NB4 (cell line): ENCODE data around the gene GPSM3.

Source experiments
- CTCF ChIP-seq: IDR thresholded peaks from one replicate; pipeline ENCODE4 v1.5.1; 2012; ENCODE audit warnings: low read depth, low read length
- MYC ChIP-seq: IDR thresholded peaks from 2 replicates; pipeline ENCODE4 v1.6.1; 2011; ENCODE audit warnings: low read depth, low read length

GRCh38 chr6:32176476-32177182 lies 15.8 kb downstream of the GPSM3 start:
- TF ChIP-seq CTCF, result no peak
- no peak for TF ChIP-seq MYC
